ENCODE measurements around the gene OTUB1. TPM values are rescaled to one million over a fixed set of nuclear protein-coding genes. Genes with fewer than 3 reads are reported as not detected.

OTUB1 gene
- total RNA-seq, 1 donor, result 34.4 TPM

DNA sequence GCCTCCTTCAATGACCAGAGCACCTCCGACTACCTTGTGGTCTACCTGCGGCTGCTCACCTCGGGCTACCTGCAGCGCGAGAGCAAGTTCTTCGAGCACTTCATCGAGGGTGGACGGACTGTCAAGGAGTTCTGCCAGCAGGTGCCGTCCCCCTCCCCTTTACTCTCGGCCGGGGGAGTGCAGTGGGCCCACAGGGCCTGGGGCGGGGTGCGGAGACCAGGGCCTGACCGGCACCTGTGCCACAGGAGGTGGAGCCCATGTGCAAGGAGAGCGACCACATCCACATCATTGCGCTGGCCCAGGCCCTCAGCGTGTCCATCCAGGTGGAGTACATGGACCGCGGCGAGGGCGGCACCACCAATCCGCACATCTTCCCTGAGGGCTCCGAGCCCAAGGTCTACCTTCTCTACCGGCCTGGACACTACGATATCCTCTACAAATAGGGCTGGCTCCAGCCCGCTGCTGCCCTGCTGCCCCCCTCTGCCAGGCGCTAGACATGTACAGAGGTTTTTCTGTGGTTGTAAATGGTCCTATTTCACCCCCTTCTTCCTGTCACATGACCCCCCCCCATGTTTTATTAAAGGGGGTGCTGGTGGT lies 11.0 kb downstream of the OTUB1 start:
- TF ChIP-seq, protein P1, sequence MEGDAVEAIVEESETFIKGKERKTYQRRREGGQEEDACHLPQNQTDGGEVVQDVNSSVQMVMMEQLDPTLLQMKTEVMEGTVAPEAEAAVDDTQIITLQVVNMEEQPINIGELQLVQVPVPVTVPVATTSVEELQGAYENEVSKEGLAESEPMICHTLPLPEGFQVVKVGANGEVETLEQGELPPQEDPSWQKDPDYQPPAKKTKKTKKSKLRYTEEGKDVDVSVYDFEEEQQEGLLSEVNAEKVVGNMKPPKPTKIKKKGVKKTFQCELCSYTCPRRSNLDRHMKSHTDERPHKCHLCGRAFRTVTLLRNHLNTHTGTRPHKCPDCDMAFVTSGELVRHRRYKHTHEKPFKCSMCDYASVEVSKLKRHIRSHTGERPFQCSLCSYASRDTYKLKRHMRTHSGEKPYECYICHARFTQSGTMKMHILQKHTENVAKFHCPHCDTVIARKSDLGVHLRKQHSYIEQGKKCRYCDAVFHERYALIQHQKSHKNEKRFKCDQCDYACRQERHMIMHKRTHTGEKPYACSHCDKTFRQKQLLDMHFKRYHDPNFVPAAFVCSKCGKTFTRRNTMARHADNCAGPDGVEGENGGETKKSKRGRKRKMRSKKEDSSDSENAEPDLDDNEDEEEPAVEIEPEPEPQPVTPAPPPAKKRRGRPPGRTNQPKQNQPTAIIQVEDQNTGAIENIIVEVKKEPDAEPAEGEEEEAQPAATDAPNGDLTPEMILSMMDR (IDR thresholded peaks at IDR 0.05; ENCODE audit: extremely low read depth, low read depth, low read length), result no peak

DNA sequence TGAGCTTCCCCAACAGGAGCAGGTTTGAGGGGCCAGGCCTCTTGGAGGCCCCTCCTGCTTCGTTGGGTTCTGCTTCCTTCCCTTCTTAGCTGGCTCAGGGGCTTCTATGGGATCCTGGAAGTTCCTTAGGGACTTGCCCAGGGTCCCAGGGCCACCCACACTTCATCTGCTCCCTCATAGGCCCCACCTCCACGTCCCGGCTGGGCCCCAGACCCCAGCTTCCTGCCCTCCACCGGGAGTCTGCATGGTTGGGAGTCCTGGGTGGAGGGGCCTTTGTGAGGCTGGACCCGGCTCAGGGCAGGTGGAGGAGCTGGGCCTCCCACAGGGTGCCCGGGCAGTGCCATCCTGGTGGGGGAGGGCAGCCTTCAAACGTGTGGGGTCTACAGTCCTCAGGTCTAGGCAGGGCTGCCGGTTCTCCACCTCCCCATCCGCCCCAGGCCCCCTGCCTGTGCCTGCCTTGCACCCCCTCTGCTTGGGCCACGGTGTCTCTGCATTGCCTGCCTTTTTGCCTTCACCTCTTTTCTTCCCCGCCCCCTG lies 11.6 kb downstream of the OTUB1 start:
- no peaks in the 10 kb centered on the region for H3K9me3 ChIP-seq (ENCODE audit: low read depth, low read length)
- H3K79me2 ChIP-seq (ENCODE audit: insufficient read depth, low read length), result peaks cover 3% of the 10 kb centered on the region
- H3K4me2 ChIP-seq (ENCODE audit: insufficient read depth, low read length), result no peak overlapping the region
- H2AFZ ChIP-seq (ENCODE audit: low read length), result no peak overlapping the region
- TF ChIP-seq, protein P1 (IDR thresholded peaks at IDR 0.05; ENCODE audit: extremely low read depth, low read depth, low read length), result no peak
- no peak overlapping the region for H3K4me3 ChIP-seq (ENCODE audit: insufficient read depth, low read length)
- peaks cover 9% of the 10 kb centered on the region for H3K4me1 ChIP-seq (ENCODE audit: insufficient read depth, low read length)
- DNase-seq (ENCODE audit: insufficient read length, low spot score, missing footprints), result peak; percentile 91
- peaks cover 22% of the 10 kb centered on the region for H3K36me3 ChIP-seq (ENCODE audit: insufficient read depth, low read length)
- H3K27me3 ChIP-seq (ENCODE audit: insufficient read depth, low read length), result no peaks in the 10 kb centered on the region
- peaks cover 33% of the 10 kb centered on the region for H4K20me1 ChIP-seq (ENCODE audit: insufficient read depth, low read length)
- no peak overlapping the region for H3K27ac ChIP-seq (ENCODE audit: low read depth, low read length)

More for the DNA sequence above, 11.0 kb downstream of the OTUB1 start:
- H3K4me3 ChIP-seq (ENCODE audit: insufficient read depth, low read length), result no peak overlapping the region
- peaks cover 7% of the 10 kb centered on the region for H3K4me1 ChIP-seq (ENCODE audit: insufficient read depth, low read length)
- peaks cover 4% of the 10 kb centered on the region for H3K79me2 ChIP-seq (ENCODE audit: insufficient read depth, low read length)
- no peak overlapping the region for H3K4me2 ChIP-seq (ENCODE audit: insufficient read depth, low read length)
- H4K20me1 ChIP-seq (ENCODE audit: insufficient read depth, low read length), result peaks cover 32% of the 10 kb centered on the region
- H3K27ac ChIP-seq (ENCODE audit: low read depth, low read length), result no peak overlapping the region
- H2AFZ ChIP-seq (ENCODE audit: low read length), result no peak overlapping the region
- DNase-seq (ENCODE audit: insufficient read length, low spot score, missing footprints), result peak; percentile 83
- H3K9me3 ChIP-seq (ENCODE audit: low read depth, low read length), result no peaks in the 10 kb centered on the region
- peaks cover 22% of the 10 kb centered on the region for H3K36me3 ChIP-seq (ENCODE audit: insufficient read depth, low read length)
- H3K27me3 ChIP-seq (ENCODE audit: insufficient read depth, low read length), result no peaks in the 10 kb centered on the region

DNA sequence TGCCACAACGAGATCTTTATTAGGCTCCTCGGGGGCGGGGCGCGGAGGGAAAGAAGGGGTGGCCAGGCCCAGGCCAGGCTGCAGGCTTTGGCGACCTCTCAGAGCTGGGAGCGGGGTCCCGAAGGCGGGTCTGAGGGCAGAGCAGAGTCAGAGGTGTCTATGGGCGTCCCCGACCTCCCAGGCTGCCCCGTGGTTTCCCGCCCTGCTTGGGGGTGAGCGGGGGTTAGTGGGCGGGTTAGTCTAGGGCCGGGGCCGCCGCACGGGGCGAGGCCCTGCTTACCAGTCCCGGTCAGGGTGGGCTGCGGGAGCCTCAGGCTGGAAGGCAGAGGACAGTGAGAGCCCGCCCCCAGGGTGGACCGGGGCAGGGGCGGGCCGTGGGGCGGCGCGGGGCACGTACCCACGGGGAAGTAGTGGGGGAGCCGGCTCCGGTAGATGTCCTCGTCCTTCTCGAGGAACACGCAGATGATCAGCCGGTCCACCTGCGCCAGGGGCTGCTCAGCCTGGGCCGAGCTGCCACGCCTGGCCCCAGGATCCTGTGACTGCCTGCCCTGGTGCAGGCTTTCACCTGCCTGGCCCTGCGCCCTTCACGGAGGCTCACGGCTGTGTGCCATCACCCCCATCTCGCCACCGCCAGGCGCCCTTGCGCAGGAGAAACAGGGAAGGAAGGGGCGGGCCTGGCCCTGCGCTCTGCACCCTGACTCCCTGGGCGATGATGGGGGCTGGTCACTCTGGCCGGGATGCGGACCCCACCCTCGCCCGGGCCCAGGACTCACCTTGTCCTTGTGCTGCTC lies 12.5 kb downstream of the OTUB1 start:
- DNase-seq (ENCODE audit: insufficient read length, low spot score, missing footprints), result peak; percentile 91
- Histone ChIP-seq H3K4me3 (ENCODE audit: insufficient read depth, low read length) (no peak overlapping the region), H3K4me2 (ENCODE audit: insufficient read depth, low read length) (no peak overlapping the region), H3K27me3 (ENCODE audit: insufficient read depth, low read length) (no peaks in the 10 kb centered on the region), H3K36me3 (ENCODE audit: insufficient read depth, low read length) (peaks cover 22% of the 10 kb centered on the region), H3K4me1 (ENCODE audit: insufficient read depth, low read length) (peaks cover 9% of the 10 kb centered on the region), H3K27ac (ENCODE audit: low read depth, low read length) (no peak overlapping the region), H4K20me1 (ENCODE audit: insufficient read depth, low read length) (peaks cover 33% of the 10 kb centered on the region), H2AFZ (ENCODE audit: low read length) (no peak overlapping the region), H3K79me2 (ENCODE audit: insufficient read depth, low read length) (no peaks in the 10 kb centered on the region), H3K9me3 (ENCODE audit: low read depth, low read length) (no peaks in the 10 kb centered on the region)
- TF ChIP-seq, protein P1 (IDR thresholded peaks at IDR 0.05; ENCODE audit: extremely low read depth, low read depth, low read length), result no peak
